ENCODE measurements around the gene TEKTIP1. TPM values are rescaled to one million over a fixed set of nuclear protein-coding genes. Genes with fewer than 3 reads are reported as not detected.

TEKTIP1 gene
- total and polyA plus RNA-seq, 9 of the 15 experiments (the other 6 are each of a cell fraction or from before 2014, with no cell fraction given): 0.66 TPM; not detected in 8

GRCh38 chr19:3521104-3521445 is 17.9 kb upstream of the TEKTIP1 start (continued):
- TF ChIP-seq ZNF121 (CRISPR knock-in tag; conservative IDR thresholded peaks at IDR 0.05): no peak
- TF ChIP-seq BRD9 (IDR thresholded peaks at IDR 0.05; ENCODE audit: low read depth, partially characterized antibody): peak; percentile 19
- no peak for TF ChIP-seq OTX1 (CRISPR knock-in tag; IDR thresholded peaks at IDR 0.05)
- TF ChIP-seq ZNF146 (CRISPR knock-in tag; IDR thresholded peaks at IDR 0.05; ENCODE audit: unreplicated experiment): no peak
- no peak for TF ChIP-seq PHF21A (IDR thresholded peaks at IDR 0.05; ENCODE audit: borderline replicate concordance, low read depth)
- TF ChIP-seq SP1 (CRISPR knock-in tag; IDR thresholded peaks at IDR 0.05): peak; percentile 29; the same call in 1 of the 2 replicates
- TF ChIP-seq ZNF316 (IDR thresholded peaks at IDR 0.05): peak; percentile 91
- TF ChIP-seq MTA2 (IDR thresholded peaks at IDR 0.05; ENCODE audit: low read depth): no peak
- TF ChIP-seq POU5F1 (IDR thresholded peaks at IDR 0.05; ENCODE audit: borderline replicate concordance, low read depth, low read length, partially characterized antibody): no peak
- TF ChIP-seq C11orf30 (IDR thresholded peaks at IDR 0.05; ENCODE audit: low read depth): peak; percentile 86
- no peak for TF ChIP-seq MLLT1 (IDR thresholded peaks at IDR 0.05)
- TF ChIP-seq ZNF444 (CRISPR knock-in tag; IDR thresholded peaks at IDR 0.05): no peak
- no peak for TF ChIP-seq ZNF3 (CRISPR knock-in tag; IDR thresholded peaks at IDR 0.05)
- TF ChIP-seq TSC22D4 (tag; IDR thresholded peaks at IDR 0.05): no peak
- 0 out of 2 replicates have a peak, but pooled peaks have one; percentile 21 for TF ChIP-seq TRIM25 (IDR thresholded peaks at IDR 0.05; ENCODE audit: borderline replicate concordance)
- no peak for TF ChIP-seq ZZZ3 (IDR thresholded peaks at IDR 0.05)
- TF ChIP-seq ZNF584 (CRISPR knock-in tag; IDR thresholded peaks at IDR 0.05; ENCODE audit: low read depth): no peak; the same call in 1 of the 2 replicates
- peak; percentile 13; the same call in 1 of the 2 replicates for TF ChIP-seq JUND (IDR thresholded peaks at IDR 0.05; ENCODE audit: borderline replicate concordance, low read depth, low read length)
- no peak for TF ChIP-seq JUND (tag; IDR thresholded peaks at IDR 0.05; ENCODE audit: borderline replicate concordance, low read depth, low read length)
- TF ChIP-seq ZHX1 (conservative IDR thresholded peaks at IDR 0.05; ENCODE audit: low read length): no peak
- TF ChIP-seq ZEB2 (IDR thresholded peaks at IDR 0.05): no peak; the same call in 1 of the 2 replicates
- TF ChIP-seq ARID2 (IDR thresholded peaks at IDR 0.05): no peak
- no peak for TF ChIP-seq HMG20A (CRISPR knock-in tag; conservative IDR thresholded peaks at IDR 0.05)
- TF ChIP-seq IFI16 (CRISPR knock-in tag; IDR thresholded peaks at IDR 0.05): no peak
- no peak for TF ChIP-seq MTA3 (IDR thresholded peaks at IDR 0.05; ENCODE audit: borderline replicate concordance)
- TF ChIP-seq ESRRB (CRISPR knock-in tag; IDR thresholded peaks at IDR 0.05; ENCODE audit: borderline replicate concordance): no peak
- no peak for TF ChIP-seq MED1 (CRISPR knock-in tag; IDR thresholded peaks at IDR 0.05; ENCODE audit: borderline replicate concordance)
- TF ChIP-seq ARHGAP35 (IDR thresholded peaks at IDR 0.05; ENCODE audit: partially characterized antibody): peak; percentile 15

Data from K562 (cell line).